HK-2 (cell line): Measurements from ENCODE around the gene MAP4K3.

Source experiments
- DNase-seq: peaks from one replicate; pipeline ENCODE4 v3.0.0-alpha.2; 2018; ENCODE audit not compliant: unreplicated experiment

The MAP4K3 gene

DNA sequence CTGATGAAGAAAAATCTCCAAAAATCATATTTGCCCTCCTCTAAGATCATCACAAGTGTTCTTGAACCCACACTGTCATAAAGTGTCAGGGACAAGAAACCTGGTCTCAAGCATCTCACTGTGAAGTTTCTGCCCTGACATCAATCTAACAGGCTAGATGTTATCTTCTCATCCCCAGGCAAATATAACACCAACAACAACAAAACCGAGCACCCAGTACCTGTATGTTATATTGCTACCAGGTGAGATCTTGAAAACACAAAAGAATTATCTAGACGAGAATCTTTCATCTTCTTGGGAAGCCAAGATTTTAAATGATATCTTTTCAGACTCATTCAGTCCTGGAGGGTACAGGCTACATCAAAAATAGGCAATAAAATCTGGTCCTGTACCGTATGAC, 8.8 kb upstream of the MAP4K3 start:
- DNase-seq, result no peak

DNA sequence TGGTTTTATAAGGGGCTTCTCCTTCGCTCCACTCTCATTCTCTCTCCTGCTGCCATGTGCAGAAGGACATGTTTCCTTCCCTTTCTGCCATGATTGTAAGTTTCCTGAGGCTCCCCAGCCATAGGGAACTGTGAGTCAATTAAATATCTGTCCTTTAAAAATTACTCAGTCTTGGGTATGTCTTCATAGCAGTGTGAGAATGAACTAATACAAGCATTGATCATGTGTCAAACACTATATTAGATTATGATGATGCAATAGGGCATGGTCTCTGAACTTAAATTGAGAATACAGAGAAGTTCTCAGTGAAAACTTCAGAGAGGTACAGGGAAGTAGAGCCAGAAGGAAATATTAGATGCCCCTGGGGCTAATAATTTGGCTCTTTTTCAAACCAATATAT, 5.9 kb upstream of the MAP4K3 start:
- DNase-seq, result no peak

DNA sequence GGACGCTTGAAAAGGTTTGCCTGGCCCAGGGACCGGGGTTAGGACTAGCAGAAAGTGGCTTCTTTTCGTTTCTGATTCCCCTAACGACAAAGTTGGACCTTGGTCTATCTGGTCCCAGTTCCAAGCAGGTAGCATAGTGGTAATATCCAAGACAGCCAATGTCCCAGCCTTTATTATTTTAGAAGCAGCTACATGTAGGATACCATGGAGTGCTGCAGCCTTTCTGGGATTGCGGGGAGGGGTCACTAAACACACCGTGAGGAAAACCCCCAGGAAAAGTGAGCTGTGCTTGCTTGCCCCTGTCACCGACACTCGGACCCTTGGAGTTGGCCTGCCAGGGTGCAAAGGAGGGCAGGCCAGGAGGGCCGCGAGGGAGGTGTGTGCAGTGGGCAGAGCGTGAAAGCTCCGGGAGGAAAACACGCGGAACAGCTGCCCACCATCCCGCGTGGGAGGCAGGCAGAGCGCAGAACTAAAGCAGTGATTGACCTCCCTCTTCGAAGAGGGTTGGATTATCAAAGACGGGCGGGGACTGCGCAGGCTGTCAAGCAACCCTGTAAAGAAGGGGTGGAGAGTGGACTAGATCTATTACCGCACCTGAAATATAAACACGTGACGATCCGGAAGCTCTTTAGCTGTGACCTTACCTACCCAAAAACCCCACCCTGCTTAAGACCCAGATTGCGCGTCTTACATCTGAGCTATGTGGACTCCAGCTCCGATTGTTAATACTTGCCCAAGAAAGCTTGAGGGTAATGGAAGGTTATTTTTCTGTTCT, 624 bp upstream of the MAP4K3 start:
- peak; percentile 49 for DNase-seq

DNA sequence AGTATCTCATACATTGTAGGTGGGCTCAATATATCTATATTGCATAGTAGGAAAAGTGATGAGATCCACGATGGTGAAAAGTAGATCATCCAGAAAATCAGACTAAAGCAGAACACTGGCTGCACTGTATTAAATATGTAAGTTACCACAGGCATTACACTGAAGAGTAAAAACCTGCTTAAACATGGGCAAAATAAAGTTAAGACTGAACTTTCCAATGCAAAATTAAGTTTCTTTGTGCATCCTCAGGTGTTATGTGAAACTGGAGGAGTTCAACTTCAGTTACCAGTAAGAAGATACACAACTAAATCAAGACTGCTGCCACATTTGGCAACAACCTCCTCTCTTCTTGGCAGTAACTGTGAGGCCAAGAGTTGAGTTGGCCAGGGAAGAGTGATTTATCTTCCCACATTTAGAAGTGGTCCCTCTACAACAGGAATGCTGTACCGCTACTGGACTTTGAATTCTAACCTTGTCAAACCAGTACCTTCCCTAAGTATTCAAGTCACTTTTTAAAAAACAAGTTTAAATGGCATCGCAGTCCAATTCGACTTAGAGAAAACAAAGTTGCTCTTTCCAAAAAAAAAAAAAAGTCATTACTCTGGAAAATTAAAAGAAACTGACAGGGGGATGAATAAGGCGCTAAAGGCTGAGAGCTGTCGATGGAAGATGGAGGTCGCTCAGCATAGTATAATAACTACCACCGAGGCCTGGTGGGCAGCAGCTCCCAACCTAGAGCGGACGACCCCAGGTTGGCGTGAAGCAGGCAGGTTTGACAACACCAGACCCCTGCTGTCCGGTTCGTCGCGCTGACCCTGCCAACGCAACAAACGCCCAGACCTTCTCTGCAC, 1.1 kb downstream of the MAP4K3 start:
- DNase-seq, result no peak

GRCh38 chr2:39435234-39435633, 1.9 kb downstream of the MAP4K3 start:
- DNase-seq, result no peak

DNA sequence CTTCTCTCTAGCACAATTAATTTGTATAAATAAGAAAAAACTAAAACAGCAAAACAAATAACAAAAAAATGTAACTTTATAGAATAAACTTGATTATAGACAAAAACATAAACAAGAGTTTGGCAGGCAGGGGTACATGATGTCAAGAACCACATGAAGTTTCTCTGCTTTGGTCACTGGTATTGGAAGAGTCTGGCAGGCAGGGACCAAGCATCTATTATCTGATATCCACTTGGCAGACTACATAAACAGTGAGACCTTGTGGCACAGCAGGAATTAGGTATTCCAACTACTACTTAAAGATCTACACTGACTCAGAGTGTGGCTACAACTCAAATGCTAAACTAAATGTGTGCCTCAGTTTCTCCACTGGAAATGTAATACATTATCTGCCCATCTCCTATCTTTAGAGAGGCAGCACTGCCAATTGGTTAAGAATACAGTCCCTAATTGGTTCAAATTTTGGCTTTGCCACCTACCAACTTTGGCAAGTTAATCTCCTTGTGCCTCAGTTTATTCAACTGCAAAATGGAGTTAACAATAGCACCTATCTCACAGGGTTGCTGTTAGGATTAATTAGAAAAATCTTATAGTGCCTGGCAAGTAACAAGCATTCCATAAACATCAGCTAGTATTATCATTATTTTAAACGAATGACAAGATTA, 2.7 kb downstream of the MAP4K3 start:
- no peak for DNase-seq

DNA sequence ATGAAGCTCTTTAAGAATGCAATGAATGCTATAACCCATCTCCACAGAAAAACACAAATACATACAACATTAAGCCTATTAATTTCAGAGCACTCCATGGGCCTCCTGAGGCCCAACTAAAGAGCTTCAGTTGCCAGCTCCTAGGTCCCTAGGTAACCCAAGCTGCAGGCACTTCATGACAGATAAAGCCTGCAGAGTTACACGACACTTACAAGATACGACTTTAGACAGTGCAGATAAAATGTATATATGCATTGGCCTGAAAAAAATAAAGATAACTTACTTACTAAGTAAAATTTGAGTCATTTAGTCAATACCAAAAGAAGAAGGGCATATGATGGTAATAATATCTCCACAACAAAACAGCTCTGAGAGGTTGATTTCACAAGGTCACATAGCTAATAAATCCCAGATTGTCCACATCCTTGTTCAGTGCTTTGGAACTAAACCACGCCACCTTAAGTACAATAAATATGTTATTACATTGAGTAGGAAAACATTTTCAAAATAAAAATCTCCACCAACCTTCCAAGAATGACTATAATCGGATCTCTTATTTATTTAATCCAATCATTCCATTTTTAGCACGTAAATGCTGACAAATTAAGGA, 3.4 kb downstream of the MAP4K3 start:
- DNase-seq, result no peak

DNA sequence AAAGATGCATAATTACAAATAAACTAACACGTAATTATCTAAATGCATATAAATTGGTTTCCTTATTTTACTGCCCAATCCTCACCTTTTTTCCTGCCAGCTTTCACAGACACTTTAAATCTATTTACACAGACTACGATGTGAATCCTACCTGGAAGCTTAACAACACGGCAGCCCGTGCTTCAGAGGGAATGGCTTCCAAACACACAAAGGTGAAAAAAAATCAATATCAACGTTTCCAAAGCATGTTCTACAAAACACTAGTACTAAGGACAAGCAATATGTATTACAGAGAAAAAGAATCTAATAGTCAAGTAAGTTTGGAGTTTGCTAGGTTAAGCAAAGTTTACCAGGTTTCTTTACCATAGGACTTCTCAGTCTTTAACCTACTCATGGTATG, 4.4 kb downstream of the MAP4K3 start:
- no peak for DNase-seq

GRCh38 chr2:39431592-39432316, 5.3 kb downstream of the MAP4K3 start:
- no peak for DNase-seq

DNA sequence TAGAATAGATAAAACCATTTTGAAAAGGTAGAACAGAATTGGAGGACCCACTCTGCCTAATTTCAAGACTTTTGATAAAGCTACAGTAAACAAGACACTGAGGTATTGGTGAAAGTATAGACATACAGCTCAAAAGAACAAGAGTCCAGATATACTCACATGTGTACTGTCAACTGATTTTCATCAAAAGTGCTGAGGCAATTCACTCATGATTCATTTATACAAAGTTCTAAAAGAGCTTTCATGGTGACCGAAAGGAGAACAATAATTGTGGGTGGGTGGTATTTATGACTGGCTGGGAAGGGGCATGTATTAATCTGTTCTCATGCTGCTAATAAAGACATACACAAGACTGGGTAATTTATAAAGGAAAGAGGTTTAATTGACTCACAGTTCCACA, 7.3 kb downstream of the MAP4K3 start:
- DNase-seq, result no peak

- no peak for DNase-seq
Observed at GRCh38 chr2:39424951-39425350, 12.1 kb downstream of the MAP4K3 start.

DNA sequence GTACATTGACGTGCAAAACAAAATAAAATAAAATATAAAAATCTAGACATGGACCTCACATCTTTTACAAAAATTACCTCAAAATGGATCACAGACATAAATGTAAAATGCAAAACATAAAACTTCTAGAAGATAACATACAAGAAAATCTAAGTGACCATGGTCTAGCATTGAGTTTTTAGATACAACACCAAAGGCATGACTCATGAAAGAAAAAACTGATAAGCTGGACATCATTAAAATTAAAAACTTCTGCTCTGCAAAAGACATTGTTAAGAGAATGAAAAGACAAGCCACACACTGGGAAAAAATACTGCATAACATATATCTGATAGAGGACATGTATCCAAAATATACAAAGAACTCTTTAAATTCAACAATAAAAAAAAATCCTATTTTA, 14.4 kb downstream of the MAP4K3 start:
- DNase-seq, result no peak

DNA sequence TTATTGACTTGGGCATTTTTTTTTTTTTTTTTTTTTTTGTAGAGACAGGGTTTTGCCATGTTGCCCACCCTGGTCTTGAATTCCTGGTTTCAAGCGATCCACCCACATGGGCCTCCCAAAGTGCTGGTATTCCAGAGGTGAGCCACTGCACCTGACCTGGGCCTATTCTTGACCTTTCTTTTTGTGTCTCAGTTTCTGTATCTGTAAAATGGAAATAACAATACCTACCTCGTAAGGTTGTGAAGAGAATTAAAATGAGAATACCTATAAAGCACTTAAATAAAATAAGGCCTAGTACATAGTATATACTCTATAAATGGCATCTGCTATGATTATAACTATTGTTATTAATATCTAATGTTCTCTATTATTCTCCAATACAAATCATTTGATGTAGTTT, 15.7 kb downstream of the MAP4K3 start:
- no peak for DNase-seq

GRCh38 chr2:39419282-39420223, 17.5 kb downstream of the MAP4K3 start:
- DNase-seq, result no peak

- no peak for DNase-seq
Observed at GRCh38 chr2:39418491-39418890, 18.6 kb downstream of the MAP4K3 start.

DNA sequence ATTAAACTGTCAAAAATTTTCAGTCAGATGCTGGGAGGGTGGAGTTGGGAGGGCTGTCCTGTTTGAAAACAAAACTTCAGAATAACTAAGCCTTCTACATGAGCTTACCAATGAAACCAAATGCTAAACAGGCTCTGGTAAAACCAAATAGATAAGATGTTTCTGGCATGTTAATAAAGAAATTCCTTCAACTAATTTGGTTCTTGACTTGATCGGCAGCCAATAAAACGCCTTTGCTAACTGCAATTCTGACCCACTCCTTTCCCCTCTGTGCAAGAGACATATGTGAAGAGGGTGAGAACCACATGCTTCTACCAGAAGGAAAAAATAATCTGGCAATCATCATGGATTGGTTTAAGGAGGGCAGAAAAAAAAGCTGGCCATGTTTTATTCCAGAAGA, 20.9 kb downstream of the MAP4K3 start:
- no peak for DNase-seq

DNA sequence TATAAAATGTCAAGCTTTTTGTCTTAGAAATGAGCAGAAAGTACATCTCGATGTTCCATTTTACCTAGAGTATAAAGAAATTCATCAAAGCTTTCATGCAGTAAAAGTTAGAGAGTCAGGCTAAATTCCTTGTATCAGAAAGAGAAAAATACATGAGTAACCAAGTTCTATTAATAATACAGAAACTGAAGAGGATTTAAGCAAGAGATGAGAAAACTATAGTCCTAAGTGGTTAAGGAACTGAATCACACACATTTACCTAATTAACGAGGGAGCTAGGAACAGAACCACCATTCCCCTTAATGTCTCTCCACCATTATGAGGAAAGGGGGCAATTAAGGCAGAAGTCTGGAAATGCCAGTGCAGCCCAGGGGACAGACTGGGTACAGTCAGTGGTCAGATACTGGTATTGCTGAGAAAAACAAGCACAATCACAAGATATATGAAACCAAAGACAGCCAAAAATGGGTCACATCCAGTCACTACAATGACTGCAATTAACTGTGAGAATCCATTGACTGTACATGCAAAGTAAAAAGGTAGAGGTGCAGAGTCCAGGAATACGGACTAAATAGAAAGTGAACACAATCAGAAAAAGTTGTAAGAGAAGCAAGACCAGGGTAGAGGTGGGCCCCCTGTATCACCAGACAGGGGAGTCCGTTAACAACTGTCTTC, 23.9 kb downstream of the MAP4K3 start:
- DNase-seq, result no peak

- peak; percentile 23 for DNase-seq
Observed at GRCh38 chr2:39411181-39411944, 25.7 kb downstream of the MAP4K3 start.
